Measurements from ENCODE around the gene RAP1GAP2.

DNA sequence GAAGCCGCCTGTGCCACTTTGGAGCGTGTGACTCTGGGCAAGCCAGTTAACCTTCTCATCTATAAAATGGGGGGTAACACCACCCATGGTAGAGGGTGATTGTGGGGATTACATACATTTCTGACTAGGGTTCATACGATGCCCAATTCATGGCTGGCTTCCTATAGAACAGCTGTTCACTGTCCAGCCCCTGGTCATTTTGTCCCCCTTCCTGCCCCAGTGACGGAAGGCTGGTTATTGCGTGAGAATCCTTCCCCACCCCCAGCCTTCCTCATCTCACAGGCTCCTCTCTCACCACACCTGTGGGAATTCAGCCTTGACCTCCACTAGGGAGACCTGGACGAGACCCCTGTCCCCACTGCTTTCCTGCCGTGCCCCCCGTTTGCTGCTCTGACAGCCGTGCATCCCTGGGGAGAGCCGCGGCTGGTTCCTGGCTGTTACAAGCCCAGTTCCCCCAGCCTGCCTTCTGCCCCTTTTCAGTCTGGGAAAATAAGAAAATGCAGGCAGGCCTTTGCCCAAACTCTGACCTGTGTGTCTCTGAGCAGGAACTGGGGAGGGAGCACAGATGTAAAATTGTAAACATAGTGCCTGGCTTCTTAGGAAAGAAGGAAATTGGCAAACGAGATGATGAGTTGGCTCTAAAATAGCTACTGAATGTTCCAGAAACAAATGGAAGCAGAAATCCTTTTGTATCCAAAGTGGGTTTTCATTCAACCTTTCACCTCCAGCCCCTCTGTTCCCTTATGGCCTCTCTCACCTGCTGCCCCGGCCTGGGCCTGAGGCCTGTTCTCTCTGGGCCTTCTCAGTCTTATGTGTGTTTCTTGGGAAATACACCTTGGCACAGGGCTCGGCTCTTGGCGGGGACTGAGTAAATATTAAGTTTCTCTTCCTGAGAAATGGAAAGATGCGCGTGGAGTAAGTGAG, 199.9 kb downstream of the RAP1GAP2 start:
- TF ChIP-seq, protein P1, sequence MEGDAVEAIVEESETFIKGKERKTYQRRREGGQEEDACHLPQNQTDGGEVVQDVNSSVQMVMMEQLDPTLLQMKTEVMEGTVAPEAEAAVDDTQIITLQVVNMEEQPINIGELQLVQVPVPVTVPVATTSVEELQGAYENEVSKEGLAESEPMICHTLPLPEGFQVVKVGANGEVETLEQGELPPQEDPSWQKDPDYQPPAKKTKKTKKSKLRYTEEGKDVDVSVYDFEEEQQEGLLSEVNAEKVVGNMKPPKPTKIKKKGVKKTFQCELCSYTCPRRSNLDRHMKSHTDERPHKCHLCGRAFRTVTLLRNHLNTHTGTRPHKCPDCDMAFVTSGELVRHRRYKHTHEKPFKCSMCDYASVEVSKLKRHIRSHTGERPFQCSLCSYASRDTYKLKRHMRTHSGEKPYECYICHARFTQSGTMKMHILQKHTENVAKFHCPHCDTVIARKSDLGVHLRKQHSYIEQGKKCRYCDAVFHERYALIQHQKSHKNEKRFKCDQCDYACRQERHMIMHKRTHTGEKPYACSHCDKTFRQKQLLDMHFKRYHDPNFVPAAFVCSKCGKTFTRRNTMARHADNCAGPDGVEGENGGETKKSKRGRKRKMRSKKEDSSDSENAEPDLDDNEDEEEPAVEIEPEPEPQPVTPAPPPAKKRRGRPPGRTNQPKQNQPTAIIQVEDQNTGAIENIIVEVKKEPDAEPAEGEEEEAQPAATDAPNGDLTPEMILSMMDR (IDR thresholded peaks at IDR 0.05 in 8 of 11, conservative IDR thresholded peaks at IDR 0.05 in 3 of 11): no peak
- TF ChIP-seq POLR2A (IDR thresholded peaks at IDR 0.05): no peak
- TF ChIP-seq POLR2AphosphoS5 (IDR thresholded peaks at IDR 0.05): no peak

Measured in spleen (tissue), 7 donors.